HG03469 (cell line): ENCODE data around the gene FBXW7.

ENCODE experiments used
- ATAC-seq: cut with Tn5 transposase; IDR thresholded peaks from one replicate; pipeline ENCODE4 v1.9.1; 2021; ENCODE audit warnings: mild to moderate bottlenecking, moderate library complexity, moderate number of reproducible peaks; ENCODE audit not compliant: unreplicated experiment

The FBXW7 gene

GRCh38 chr4:152513078-152513477, 22.8 kb downstream of the FBXW7 start:
- ATAC-seq: no peak

GRCh38 chr4:152512483-152512882, 23.4 kb downstream of the FBXW7 start:
- ATAC-seq: no peak

GRCh38 chr4:152510349-152511147, 25.3 kb downstream of the FBXW7 start:
- ATAC-seq: no peak

- ATAC-seq: no peak
These were observed 26.2 kb downstream of the FBXW7 start for GRCh38 chr4:152509595-152510225.

- no peak for ATAC-seq
These were observed 27.1 kb downstream of the FBXW7 start for GRCh38 chr4:152508818-152509217.

- ATAC-seq: no peak
These were observed 27.5 kb downstream of the FBXW7 start for GRCh38 chr4:152508386-152508785.

- ATAC-seq: no peak
These were observed 32.1 kb downstream of the FBXW7 start for GRCh38 chr4:152503653-152504290.

GRCh38 chr4:152501846-152502536, 33.9 kb downstream of the FBXW7 start:
- ATAC-seq: no peak

- ATAC-seq: peak; percentile 53
These were observed 35.0 kb downstream of the FBXW7 start for GRCh38 chr4:152500800-152501434.

GRCh38 chr4:152500275-152500674, 35.6 kb downstream of the FBXW7 start:
- no peak for ATAC-seq

GRCh38 chr4:152499344-152499743, 36.5 kb downstream of the FBXW7 start:
- ATAC-seq: no peak

- ATAC-seq: no peak
These were observed 41.9 kb downstream of the FBXW7 start for GRCh38 chr4:152494020-152494419.

GRCh38 chr4:152488246-152488645, 47.6 kb downstream of the FBXW7 start:
- no peak for ATAC-seq

GRCh38 chr4:152486429-152487389, 49.2 kb downstream of the FBXW7 start:
- ATAC-seq: no peak

GRCh38 chr4:152485726-152486276, 50.1 kb downstream of the FBXW7 start:
- ATAC-seq: peak; percentile 93

- no peak for ATAC-seq
These were observed 53.7 kb downstream of the FBXW7 start for GRCh38 chr4:152482211-152482610.

GRCh38 chr4:152480901-152481300, 55.0 kb downstream of the FBXW7 start:
- no peak for ATAC-seq

GRCh38 chr4:152480326-152480725, 55.6 kb downstream of the FBXW7 start:
- ATAC-seq: no peak

GRCh38 chr4:152479428-152480026, 56.4 kb downstream of the FBXW7 start:
- no peak for ATAC-seq
